Measurements from ENCODE around the gene PRKCE. TPM values are rescaled to one million over a fixed set of nuclear protein-coding genes. Genes with fewer than 3 reads are reported as not detected.
"Not testable (repeated sequence)": the region's sequence is repeated elsewhere in the genome, so short reads cannot be mapped to it uniquely, and the experiment has no call there.

PRKCE gene
- total RNA-seq, 1 donor from 2014 or later, result 46.5 TPM

DNA sequence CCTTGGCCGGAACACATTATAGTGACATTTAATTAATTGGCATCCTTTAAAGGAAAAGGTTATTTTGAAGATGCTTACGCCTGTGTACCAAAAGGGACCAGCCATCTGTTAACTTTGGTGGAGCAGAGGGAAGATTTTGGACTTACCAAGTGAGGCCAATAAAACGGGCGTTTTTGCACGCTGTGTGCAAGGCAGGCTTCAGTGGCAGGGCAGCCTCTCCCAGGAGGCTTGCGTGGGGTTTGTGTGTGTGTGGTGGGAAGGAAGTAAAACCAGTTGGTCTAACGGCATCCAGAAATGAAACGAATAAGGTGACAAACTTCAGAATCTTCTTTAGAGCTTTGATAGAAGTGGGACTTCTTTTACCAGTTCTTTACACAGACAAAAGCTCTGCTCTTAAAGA, 191.7 kb downstream of the PRKCE start:
- no peak for DNase-seq

DNA sequence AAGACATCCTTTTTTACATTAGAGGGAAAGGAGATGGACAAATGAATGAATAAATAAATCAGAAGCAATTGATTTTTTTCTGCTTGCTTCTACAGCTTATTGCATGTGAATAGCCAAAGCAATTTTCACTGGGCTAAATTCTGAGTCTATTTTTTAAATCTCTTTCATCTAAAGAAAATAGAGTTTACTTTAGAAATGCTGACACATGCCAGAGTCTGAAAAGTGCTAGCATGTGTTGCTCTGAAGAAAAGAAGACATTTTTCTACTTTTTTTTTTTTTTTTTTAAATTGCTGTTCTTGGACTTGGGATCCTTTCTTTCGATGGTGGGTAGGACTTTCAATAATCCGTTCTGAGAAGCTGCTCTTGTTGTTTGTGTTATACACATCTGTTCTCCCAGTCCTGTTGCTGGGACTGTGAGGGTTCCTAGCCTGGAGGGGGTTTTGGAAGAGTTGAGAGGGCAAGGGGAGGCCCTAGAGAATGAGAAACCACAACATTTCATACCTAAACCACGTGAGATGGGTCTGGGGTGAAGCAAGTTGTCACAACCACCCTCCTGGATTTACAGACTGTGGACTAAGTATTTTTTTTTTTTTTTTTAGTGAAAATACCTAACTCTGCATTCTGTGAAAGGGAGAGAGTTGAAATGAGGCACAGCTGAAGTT, 193.5 kb downstream of the PRKCE start:
- no peak for DNase-seq

DNA sequence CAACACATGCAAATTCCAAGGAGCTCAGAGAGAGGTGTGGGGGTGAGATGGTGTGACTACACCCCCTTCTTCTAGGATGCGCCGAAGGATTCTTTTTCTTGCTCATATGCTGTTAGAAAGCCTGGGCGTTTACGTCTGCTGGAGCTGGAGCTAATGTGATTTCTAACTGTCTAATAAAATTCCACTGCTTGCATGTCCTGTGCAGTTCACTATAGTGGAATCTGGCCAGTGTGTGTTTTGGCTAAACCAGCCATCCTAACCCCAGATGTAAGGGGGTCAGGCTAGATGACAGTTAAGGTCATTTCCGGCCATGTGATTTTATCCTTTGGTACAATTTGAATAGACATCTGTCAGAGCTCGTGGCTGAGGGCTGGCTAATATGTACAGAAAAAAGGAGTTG, 194.1 kb downstream of the PRKCE start:
- DNase-seq, result no peak

DNA sequence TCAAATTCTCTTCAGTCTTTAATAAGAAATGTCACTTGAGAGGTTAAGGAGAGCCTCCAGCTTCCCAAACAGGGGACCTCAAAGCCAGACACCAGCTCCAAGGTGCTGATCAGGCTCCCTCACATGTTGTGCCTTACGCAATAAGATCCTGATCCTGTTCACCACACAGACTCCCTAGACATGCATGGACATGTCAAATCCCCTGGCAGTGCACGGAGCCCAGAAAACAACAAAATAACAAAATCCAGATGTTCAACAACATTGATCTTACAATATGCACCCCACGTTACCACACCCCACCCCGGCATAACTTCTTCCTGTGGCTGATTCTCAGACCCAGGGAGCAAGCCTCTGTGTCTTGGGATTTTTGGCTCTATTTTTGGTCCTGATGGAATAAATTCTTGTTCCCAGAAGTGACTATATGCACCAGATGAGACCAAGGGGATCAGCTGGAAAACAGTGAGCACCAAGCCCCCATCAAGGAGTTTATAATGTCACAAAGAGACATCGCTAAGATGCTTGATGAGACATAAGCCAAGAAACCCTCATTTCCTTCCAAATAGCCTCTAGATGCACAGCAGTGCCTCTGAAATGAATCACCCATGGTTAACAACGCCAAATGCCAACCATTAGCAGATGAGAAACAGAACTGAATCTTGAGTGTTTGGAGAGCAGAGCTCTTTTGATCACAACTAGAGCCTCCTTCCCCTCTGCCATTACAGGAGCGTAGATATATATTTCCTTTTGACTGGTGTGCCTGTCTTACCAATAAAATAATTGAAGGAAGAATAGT, 198.2 kb downstream of the PRKCE start:
- peak; percentile 37 for DNase-seq

DNA sequence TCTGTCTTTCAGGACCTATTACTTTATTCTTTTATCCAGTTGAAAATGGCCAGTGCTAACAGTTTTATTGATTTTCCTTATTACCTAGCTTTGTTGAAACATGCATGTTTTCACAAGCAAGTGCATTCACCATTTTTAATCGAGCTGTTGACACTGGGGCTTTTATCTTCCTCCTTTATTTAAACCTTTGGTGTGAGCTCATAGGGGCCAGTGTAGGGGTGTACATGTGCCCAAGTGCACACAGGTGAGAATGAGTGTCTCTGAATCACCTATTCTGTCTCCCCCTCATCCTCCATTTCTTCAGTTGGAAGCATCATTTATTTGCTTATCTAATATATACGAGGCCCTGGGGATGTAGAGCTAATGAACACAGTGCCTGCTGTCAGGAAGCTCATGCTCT, 199.1 kb downstream of the PRKCE start:
- no peak for DNase-seq

DNA sequence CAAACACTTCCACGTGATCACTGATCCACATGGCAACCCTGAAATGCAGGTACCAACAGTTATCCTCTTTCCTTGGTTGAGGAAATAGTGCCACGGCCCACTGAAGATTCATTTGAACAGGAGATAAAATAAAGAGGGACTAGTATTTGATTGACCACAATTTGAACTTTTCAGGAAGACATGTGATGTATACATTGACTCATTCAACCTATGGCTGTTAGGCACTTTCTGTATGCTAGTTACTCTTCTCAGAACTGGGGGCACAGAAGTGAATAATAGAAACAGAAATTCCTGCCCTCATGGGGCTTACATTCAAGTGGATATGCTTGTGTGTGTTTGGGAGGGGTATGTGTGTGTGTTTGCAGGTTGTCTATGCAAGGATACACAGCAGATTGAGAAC, 199.6 kb downstream of the PRKCE start:
- DNase-seq, result no peak

DNA sequence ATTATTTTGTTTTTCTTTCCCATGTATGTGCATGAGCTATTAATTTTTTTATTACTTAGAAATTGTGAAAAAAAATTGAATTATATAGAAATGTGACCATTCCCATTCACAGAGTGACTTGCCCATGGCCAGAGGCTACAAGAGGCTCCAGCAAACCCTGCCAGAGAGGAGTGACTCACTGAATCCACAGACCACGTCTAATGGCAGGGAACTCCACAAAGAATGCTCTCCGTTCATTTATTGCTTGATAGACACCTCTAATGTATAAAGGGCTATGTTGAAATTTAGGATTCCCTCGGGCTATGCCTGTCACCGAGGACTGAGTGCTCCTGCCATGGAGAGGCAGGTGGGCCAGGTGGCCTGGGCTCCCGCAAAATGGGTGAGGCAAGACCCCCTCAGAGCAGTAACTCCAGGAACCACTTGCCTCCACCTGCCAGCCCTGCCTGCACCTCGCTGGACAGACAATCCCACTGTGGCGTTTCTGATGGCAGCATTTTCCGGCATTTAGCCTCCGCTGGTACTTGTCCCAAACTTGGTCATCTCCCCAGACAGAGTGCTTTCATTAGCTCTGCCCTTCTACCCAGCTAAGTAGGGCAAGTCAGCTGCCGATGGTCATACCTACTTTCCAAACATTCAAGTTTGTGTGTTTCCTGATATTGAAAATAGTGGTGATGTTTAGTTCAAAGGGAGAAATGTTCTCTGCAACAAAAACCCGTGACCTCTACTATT, 200.3 kb downstream of the PRKCE start:
- DNase-seq, result peak; percentile 23

DNA sequence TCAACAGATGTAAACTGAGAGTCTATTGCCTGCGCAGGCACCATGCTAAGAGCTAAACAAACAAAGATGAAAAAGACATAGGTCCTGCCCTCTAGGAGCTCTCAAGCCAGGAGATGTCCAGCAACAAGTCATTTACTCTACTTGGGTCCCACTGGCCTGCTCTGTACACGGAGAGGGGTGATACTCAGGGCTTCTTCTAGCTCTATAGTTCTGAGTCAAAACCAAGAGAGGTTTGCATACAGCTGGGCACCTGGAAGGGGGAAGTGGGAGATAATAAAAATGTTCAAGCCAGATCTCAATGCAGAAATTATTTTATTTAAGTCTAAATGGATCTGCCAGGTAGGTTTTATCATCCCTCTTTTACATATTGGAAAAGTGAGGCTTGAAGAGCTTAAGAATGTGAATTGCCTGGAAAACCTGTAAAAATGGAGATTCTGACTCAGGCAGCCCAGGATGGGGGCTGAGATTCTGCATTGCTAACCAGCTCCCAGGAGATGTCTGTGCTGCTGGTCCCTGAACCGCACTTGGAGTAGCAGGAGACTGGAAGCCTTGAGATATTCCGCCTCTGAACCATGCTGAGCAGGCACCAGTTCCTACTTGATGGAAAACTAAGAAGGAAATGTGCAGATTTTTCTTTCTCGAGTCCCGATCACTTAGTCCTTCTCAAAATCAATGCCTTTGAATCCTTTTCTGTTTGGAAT, 201.1 kb downstream of the PRKCE start:
- no peak for DNase-seq

DNA sequence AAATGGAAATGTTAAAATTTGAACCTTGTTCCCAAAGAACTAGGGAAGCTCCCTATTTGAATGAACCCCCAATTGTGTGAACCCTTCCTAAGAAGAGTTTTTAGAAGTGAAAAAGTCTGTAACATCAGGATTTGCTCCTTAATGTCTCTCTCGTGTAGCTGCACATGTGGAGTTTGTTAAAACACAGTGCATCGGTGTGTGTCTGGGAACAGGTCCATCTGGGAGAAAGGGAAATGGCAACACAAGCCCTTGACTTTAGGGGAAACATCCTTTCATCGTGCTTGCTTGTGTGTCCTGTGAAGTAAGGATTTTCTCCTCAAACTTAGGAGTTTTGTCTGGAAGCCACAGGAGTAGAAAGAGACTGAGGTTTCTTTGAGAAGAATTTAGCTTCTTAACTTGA, 203.9 kb downstream of the PRKCE start:
- no peak for DNase-seq

DNA sequence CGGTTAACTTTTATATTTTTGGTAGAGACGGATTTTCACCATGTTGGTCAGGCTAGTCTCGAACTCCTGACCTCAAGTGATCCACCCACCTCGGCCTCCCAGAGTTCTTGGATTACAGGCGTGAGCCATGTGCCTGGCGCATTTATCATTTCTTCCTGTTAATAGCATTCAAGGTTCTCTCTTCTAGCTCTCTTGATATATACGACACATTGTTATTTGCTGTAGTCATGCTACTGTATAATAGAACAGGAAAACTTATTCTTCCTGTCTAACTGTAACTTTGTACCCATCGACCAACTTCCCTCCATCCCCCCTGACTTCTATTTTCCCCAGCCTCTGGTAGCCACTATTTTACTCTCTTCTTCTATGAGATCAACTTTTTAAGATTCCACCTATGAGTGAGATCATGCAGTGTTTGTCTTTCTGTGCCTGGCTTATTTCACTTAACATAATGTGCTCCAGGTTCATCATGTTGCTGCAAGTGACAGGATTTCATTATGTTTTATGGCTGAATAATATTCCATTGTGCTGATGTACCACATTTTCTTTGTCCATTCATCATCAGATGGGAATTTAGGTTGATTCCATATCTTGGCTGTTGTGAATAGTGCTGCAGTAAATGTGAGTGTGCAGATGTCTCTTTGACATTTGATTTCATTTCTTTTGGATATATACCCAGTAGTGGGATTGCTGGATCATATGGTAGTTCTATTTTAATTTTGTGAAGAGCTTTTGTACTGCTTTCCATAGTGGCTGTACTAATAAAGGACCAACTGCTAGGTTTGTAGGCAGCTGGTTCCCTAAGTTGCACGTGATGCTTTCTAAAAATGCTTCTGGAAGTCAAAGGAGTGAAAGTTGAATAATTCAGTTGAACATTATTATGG, 205.2 kb downstream of the PRKCE start:
- peak; percentile 57 for DNase-seq

DNA sequence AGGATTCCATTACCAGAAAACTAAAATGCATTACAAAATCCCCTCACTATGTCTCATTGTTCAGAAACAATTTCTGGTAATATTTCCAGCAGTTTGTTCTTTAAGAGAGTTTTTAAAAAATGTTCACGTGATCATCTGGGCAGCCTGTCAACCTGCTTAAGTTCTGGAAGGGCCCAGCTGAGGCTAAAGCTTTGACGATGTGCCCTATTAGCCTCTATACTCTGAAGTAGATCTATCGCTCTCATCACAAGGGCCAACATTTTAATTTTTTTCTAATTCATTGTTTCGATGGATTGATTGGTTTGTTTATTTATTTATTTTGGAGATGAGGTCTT, 205.8 kb downstream of the PRKCE start:
- no peak for DNase-seq

DNA sequence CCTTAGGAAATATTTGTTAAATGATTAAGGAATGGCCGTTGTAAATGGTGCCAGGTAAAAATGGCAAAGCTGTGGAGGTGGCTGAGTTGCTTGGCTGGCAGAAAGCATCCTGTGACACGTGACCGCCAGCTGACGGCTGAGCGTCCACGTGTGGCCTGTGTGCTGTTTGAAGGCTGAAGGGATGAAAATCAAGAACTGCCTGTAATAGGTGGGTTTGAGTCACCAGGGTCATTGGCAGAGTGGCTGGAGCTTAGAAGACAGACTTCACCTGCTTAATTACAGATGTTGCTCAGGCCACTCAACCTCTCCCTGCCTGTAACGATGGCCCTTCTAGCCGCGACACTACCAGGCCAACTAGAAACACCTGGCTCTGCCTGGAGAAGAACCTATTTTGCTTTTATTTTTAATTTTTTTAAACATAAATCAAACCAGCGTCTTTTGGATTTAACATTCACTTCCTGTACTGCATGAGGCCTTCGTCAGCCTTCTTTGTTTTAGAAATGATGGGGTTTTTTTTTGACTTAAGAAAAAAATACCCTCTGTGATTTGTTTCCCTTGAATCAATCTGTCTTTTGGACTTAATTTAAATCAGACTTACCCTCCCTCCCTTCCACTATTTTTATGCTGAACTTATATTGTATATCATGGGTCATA, 206.5 kb downstream of the PRKCE start:
- peak; percentile 30 for DNase-seq

DNA sequence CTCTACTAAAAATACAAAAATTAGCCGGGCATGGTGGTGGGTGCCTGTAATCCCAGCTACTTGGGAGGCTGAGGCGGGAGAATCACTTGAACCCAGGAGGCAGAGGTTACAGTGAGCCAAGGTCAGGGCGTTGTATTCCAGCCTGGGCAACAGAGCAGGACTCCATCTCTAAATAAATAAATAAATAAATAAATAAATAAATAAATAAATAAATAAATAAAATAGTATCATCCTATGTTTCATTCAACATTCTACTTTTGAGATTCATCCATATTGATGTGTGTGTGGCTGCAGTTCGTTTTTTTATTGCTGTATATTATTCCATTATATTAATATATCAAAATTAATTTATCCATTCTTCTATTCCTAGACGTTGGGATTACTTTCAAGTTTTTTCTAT, 207.4 kb downstream of the PRKCE start:
- DNase-seq, result not testable (repeated sequence)

DNA sequence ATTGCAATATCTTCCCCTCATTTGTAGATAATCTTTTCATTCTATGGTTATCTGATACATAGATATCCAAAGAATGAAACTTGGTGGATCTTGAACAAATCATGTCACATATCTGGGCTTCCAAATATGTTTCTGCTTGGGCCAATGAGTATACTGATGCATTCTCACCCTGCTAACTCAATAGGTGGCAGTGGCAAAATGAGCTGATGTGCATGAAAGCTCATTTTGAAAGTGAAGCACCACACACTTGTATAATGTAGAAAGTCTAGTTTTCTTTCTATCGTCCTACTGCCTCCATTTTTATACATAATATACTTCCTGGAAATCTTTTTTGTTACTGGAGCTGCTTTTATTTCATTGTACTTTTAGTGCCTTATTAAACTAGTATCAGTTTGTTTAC, 208.2 kb downstream of the PRKCE start:
- no peak for DNase-seq

DNA sequence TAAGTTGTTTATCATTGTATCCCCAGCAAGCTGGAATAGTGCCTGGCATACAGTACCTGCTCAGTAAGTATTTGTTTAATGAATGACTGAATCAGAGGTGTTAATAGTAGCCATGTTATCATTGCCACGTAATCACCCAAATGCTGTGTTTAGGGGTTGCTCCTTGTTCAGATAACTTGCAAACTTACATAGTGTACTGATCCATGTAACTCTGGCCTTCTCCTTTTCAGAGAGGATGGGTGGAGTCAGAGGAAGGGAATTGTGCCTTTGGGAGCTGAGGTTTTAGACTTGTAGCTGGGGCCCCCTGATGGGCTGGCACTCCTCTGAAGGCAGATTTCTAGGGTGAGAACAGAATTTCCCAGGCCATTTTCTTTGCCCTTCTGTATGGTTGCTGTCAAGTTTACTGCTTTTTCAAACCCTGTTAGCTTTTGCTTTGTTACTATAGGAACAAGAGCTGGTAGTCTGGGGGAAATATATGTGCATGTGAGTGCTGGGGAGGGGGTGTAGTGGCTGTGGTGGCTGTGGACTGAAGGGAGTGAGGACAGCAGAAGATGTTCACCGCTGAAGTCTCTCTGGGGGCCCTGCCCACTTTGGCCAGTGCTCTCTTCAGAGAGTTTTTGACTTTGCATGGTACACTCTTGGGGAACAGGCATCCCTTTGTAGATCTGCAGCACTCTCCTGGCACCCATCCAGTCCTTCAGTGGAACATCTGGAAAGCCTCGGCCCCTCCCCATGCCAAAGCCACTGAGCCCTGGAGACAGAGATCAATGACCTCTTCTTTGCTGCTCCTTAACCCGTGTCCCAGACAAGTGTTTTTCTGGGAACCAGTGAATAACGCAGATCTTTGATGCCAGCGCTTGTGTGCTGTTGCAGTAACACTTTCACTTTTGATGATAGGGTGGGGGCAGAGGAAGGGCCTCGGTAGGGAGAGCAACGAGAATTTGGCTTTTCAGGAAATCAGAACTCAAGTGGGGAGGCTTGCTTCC, 209.0 kb downstream of the PRKCE start:
- peak; percentile 43 for DNase-seq

DNA sequence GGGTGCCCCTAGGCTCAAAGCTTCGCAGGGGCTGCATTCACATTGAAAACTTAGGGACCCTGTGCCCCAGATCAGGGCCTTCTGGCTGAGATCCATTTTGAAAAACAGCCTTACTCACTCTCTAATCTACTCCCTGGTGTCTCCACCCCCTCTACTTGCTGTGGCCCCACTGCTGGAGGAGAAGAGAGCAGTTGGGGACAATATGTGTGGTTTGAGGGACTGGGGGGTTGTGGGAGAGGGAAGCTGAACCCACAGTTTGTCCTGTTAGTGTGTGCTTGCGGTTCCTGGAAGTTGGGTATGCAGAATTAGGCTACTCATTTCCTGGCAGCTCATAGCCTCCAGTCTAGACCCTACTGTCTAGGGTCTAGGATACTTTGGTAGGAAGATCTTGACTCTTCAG, 211.4 kb downstream of the PRKCE start:
- DNase-seq, result no peak

DNA sequence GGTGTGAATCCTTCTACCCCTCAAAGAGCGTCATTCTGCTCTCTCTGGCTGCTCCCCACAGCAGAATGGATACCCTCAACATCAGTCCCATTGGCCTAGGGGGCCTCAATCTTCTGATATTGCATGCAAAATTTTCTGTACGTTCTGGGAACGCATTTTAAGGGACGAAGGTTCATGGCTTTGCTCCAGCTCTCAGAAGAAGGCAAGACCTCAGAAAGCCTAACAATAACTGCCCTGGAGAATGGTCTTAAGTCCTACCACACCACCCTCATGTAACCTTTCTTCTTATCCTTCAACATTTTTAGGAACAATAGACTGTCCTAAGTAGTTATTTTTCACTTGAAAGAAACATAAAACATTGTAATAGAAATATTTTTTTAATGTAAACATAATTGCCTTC, 212.6 kb downstream of the PRKCE start:
- no peak for DNase-seq

DNA sequence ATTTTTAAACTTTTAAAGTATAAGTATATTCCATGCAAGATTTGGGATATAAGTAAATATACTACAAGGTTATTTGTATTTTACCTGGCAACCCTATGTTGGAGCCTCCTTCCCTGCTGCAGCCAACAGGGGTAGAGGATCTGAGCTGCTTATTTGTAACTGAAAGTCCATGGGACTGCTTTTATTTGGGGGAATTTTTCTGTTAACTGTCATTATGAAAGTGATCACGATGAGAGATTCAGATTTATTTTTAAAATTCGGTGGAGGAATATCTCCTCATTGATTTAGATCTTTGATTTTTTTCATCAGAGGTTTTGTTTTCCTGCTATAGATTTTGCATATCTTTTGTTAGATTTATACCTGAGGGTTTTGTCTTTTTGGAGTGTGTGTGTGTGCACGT, 215.9 kb downstream of the PRKCE start:
- DNase-seq, result no peak

DNA sequence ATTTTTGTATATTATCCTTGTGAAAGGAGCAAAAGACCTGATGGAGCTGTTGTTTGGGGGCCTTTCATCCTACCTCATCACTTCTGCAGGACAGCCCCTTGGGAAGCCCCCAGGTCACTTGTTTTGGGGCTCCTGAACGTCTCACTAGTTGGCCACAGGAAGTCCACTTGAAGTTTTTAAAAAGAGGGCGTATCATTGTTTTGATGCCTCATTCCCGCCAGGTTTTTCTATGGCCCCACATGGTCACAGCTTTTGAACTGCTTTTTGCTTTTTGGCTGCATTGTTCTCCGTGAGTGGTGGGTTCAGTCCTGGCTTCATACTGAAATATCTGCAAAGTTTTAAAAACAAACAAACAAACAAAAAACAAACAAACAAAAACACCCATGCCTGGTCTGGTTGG, 216.3 kb downstream of the PRKCE start:
- DNase-seq, result no peak

DNA sequence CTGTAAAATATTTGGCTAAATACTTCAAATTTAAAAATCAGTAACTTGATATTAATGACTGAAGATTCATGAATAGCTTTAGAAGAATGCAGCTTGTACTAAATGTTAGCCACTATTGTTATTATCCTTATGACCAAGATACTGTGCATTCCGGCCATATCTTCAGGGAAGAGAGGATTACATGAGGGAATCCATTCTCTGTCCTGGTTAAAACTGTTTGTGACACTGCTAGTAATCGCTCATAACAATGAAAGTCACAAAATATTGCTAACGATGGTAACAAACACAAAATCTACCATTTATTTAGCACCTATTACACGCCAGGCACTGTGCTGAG, 217.7 kb downstream of the PRKCE start:
- no peak for DNase-seq

DNA sequence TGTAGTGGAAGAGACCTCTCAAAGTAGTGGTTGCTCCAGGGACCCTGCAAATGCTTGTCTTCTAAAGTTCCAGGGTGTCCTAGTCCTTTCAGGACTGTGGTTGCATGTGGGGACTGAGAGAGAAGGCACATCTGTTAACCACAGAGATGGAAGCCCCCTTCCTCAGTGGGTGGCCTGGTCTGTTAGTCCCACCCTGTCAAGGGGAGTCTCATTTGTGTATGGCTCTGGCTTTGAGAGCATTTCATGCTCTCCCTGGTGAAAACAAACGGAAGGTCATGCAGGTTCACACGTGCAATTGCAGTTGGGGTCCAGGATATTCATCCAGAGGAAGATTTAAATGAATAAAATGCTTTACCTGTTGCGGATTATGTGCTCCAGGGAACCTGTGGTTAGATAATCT, 219.6 kb downstream of the PRKCE start:
- DNase-seq, result no peak
